RWPE2 (cell line): ENCODE data around the gene NR6A1.

Experiments
- ATAC-seq: fragments of 200-7000 bp; cut with Tn5 transposase; 3 replicates; pipeline ENCODE4 v1.9.1; 2021; ENCODE audit warnings: low read depth
- DNase-seq: peaks from one replicate; pipeline ENCODE4 v3.0.0-alpha.2; 2020; ENCODE audit warnings: low spot score
- H3K27ac ChIP-seq: fragments of 450-650 bp; 2 replicates; pipeline ENCODE4 v1.5.1; 2017; ENCODE audit warnings: mild to moderate bottlenecking; ENCODE audit not compliant: poor library complexity, severe bottlenecking
- H3K27me3 ChIP-seq: fragments of 250-450 bp; sonication (Bioruptor Pico); 2 replicates; pipeline ENCODE4 v1.5.1; 2021; ENCODE audit warnings: mild to moderate bottlenecking, moderate library complexity; ENCODE audit not compliant: insufficient read depth, poor library complexity, severe bottlenecking
- H3K36me3 ChIP-seq: fragments of 250-450 bp; sonication (Bioruptor Pico); 2 replicates; pipeline ENCODE4 v1.5.1; 2020; ENCODE audit warnings: low read depth, mild to moderate bottlenecking, moderate library complexity
- H3K4me1 ChIP-seq: fragments of 250-450 bp; sonication (Bioruptor Pico); 2 replicates; pipeline ENCODE4 v1.5.1; 2021; ENCODE audit warnings: mild to moderate bottlenecking, moderate library complexity; ENCODE audit not compliant: insufficient read depth, poor library complexity, severe bottlenecking
- H3K4me3 ChIP-seq: fragments of 250-450 bp; sonication (Bioruptor Pico); 2 replicates; pipeline ENCODE4 v1.5.1; 2021; ENCODE audit warnings: mild to moderate bottlenecking, moderate library complexity; ENCODE audit not compliant: severe bottlenecking
- H3K9me3 ChIP-seq: fragments of 250-450 bp; sonication (Bioruptor Pico); 2 replicates; pipeline ENCODE4 v1.5.1; 2021; ENCODE audit warnings: mild to moderate bottlenecking, moderate library complexity; ENCODE audit not compliant: severe bottlenecking
- CTCF ChIP-seq: fragments of 450-650 bp; IDR thresholded peaks from one replicate; pipeline ENCODE4 v1.5.1; 2017; ENCODE audit warnings: mild to moderate bottlenecking, moderate library complexity; ENCODE audit not compliant: poor library complexity, severe bottlenecking

The NR6A1 gene

GRCh38 chr9:124596172-124596839 lies 174.8 kb downstream of the NR6A1 start:
- Histone ChIP-seq H3K4me1 (peaks cover 3% of the 10 kb centered on the region), H3K9me3 (no peaks in the 10 kb centered on the region), H3K27me3 (no peaks in the 10 kb centered on the region), H3K4me3 (no peak overlapping the region), H3K27ac (no peak overlapping the region), H3K36me3 (no peaks in the 10 kb centered on the region)
- ATAC-seq (no peak), DNase-seq (no peak)
- no peak for TF ChIP-seq CTCF

- DNase-seq, result no peak
- no peak for ATAC-seq
- no peak overlapping the region for H3K27ac ChIP-seq
- H3K27me3 ChIP-seq, result no peaks in the 10 kb centered on the region
- H3K36me3 ChIP-seq, result no peaks in the 10 kb centered on the region
- no peaks in the 10 kb centered on the region for H3K9me3 ChIP-seq
- H3K4me3 ChIP-seq, result no peak overlapping the region
- H3K4me1 ChIP-seq, result peaks cover 3% of the 10 kb centered on the region
- TF ChIP-seq CTCF, result no peak
Measured at GRCh38 chr9:124595743-124596142, 175.4 kb downstream of the NR6A1 start.

- H3K27me3 ChIP-seq, result no peaks in the 10 kb centered on the region
- H3K4me1 ChIP-seq, result peaks cover 3% of the 10 kb centered on the region
- no peaks in the 10 kb centered on the region for H3K9me3 ChIP-seq
- DNase-seq (no peak), ATAC-seq (no peak)
- H3K36me3 ChIP-seq, result no peaks in the 10 kb centered on the region
- no peak overlapping the region for H3K27ac ChIP-seq
- H3K4me3 ChIP-seq, result no peak overlapping the region
- TF ChIP-seq CTCF, result no peak
Measured at GRCh38 chr9:124594673-124595072, 176.4 kb downstream of the NR6A1 start.

- H3K27me3 ChIP-seq, result no peaks in the 10 kb centered on the region
- no peak for DNase-seq
- H3K4me1 ChIP-seq, result peaks cover 3% of the 10 kb centered on the region
- H3K9me3 ChIP-seq, result no peaks in the 10 kb centered on the region
- H3K27ac ChIP-seq, result no peak overlapping the region
- H3K36me3 ChIP-seq, result no peaks in the 10 kb centered on the region
- ATAC-seq, result no peak
- TF ChIP-seq CTCF, result no peak
- H3K4me3 ChIP-seq, result no peak overlapping the region
Measured at GRCh38 chr9:124594225-124594624, 176.9 kb downstream of the NR6A1 start.

GRCh38 chr9:124593651-124594058 lies 177.5 kb downstream of the NR6A1 start:
- no peak for DNase-seq
- Histone ChIP-seq H3K9me3 (no peaks in the 10 kb centered on the region), H3K36me3 (no peaks in the 10 kb centered on the region), H3K4me1 (peaks cover 3% of the 10 kb centered on the region), H3K27ac (no peak overlapping the region), H3K27me3 (no peaks in the 10 kb centered on the region), H3K4me3 (no peak overlapping the region)
- no peak for ATAC-seq
- TF ChIP-seq CTCF, result no peak
